Large intestine (tissue), 3 donors: ENCODE data around the gene SCPEP1. TPM values are rescaled to one million over a fixed set of nuclear protein-coding genes. Genes with fewer than 3 reads are reported as not detected.
"Not testable (repeated sequence)": the region's sequence is repeated elsewhere in the genome, so short reads cannot be mapped to it uniquely, and the experiment has no call there.

Experiments
- DNase-seq, 2 donors: peaks; one replicate each; pipeline versions ENCODE4 v3.0.0 to v3.0.0-alpha.2; 2013
- H3K27ac ChIP-seq: one replicate; pipeline ENCODE4 v1.5.1; 2013; ENCODE audit warnings: low read length
- H3K27me3 ChIP-seq: 2 replicates; pipeline ENCODE4 v1.6.1; 2013; ENCODE audit warnings: low read length; ENCODE audit not compliant: control insufficient read depth, insufficient read depth
- H3K36me3 ChIP-seq: 2 replicates; pipeline ENCODE4 v1.6.1; 2013; ENCODE audit warnings: low read length; ENCODE audit not compliant: control insufficient read depth, insufficient read depth
- H3K4me1 ChIP-seq: one replicate; pipeline ENCODE4 v1.6.1; 2013; ENCODE audit warnings: low read length; ENCODE audit not compliant: control insufficient read depth, insufficient read depth
- H3K4me3 ChIP-seq: one replicate; pipeline ENCODE4 v1.5.1; 2013; ENCODE audit warnings: low read length
- H3K9me3 ChIP-seq: one replicate; pipeline ENCODE4 v1.6.1; 2013; ENCODE audit warnings: mild to moderate bottlenecking, low read depth, low read length, moderate library complexity; ENCODE audit not compliant: control insufficient read depth
- WGBS: methylation state at CpG from one replicate; pipeline ENCODE4 v1.1.5; 2013; ENCODE audit warnings: low lambda C conversion rate; ENCODE audit not compliant: insufficient coverage; 5-methylcytosine and 5-hydroxymethylcytosine counted together
- polyA plus RNA-seq: library from polyadenylated mRNA; unstranded; fragments of 120-200 nt; gene quantifications from one replicate; pipeline ENCODE4 v1.2.1, GENCODE V29; 2013

Gene SCPEP1
- polyA plus RNA-seq, 1 donor, result 323 TPM

GRCh38 chr17:56978441-56979090 is 635 bp downstream of the SCPEP1 start:
- Histone ChIP-seq H3K9me3 (no peaks in the 10 kb centered on the region), H3K36me3 (peaks cover 18% of the 10 kb centered on the region), H3K27me3 (no peaks in the 10 kb centered on the region), H3K27ac (peak overlapping the region; percentile 58), H3K4me3 (peak overlapping the region; percentile 68), H3K4me1 (peaks cover 46% of the 10 kb centered on the region)
- no CpG with 5 or more reads among the region's 11 CpGs for WGBS
- DNase-seq, result peak in 1 of 2 donors; percentile 49

GRCh38 chr17:56979091-56979480 is 1.2 kb downstream of the SCPEP1 start:
- Histone ChIP-seq H3K9me3 (no peaks in the 10 kb centered on the region), H3K4me3 (peak overlapping the region; percentile 68), H3K27ac (peak overlapping the region; percentile 58), H3K36me3 (peaks cover 18% of the 10 kb centered on the region), H3K27me3 (no peaks in the 10 kb centered on the region), H3K4me1 (peaks cover 47% of the 10 kb centered on the region)
- DNase-seq, result no peak
- WGBS, result no CpG with 5 or more reads among the region's 3 CpGs

GRCh38 chr17:56980526-56980925 is 2.6 kb downstream of the SCPEP1 start:
- WGBS, result no CpG with 5 or more reads among the region's 12 CpGs
- H3K9me3 ChIP-seq, H3K27ac ChIP-seq, DNase-seq, H3K27me3 ChIP-seq, H3K4me3 ChIP-seq: not testable (repeated sequence)
- peaks cover 61% of the 10 kb centered on the region for H3K4me1 ChIP-seq
- peaks cover 29% of the 10 kb centered on the region for H3K36me3 ChIP-seq

GRCh38 chr17:56982312-56982711 is 4.4 kb downstream of the SCPEP1 start:
- Histone ChIP-seq H3K9me3 (no peaks in the 10 kb centered on the region), H3K36me3 (peaks cover 43% of the 10 kb centered on the region), H3K4me1 (peaks cover 61% of the 10 kb centered on the region), H3K27me3 (no peaks in the 10 kb centered on the region), H3K4me3 (no peak overlapping the region), H3K27ac (peak overlapping the region; percentile 24)
- WGBS, result no CpG with 5 or more reads among the region's 8 CpGs
- no peak for DNase-seq

GRCh38 chr17:56983366-56983765 is 5.4 kb downstream of the SCPEP1 start:
- H3K27ac ChIP-seq, result peak overlapping the region; percentile 24
- H3K4me1 ChIP-seq, result peaks cover 66% of the 10 kb centered on the region
- no peaks in the 10 kb centered on the region for H3K9me3 ChIP-seq
- no CpG with 5 or more reads among the region's 3 CpGs for WGBS
- no peaks in the 10 kb centered on the region for H3K27me3 ChIP-seq
- peaks cover 46% of the 10 kb centered on the region for H3K36me3 ChIP-seq
- H3K4me3 ChIP-seq, result no peak overlapping the region
- DNase-seq, result peak in 1 of 2 donors; percentile 71

- no peaks in the 10 kb centered on the region for H3K9me3 ChIP-seq
- peak; percentile 48 to 67 for DNase-seq
- no peak overlapping the region for H3K4me3 ChIP-seq
- H3K36me3 ChIP-seq, result peaks cover 52% of the 10 kb centered on the region
- WGBS, result 89% methylated on average over 3 of the region's 14 CpGs
- H3K4me1 ChIP-seq, result peaks cover 55% of the 10 kb centered on the region
- H3K27me3 ChIP-seq, result no peaks in the 10 kb centered on the region
- peak overlapping the region; percentile 39 for H3K27ac ChIP-seq
Measured at GRCh38 chr17:56985371-56986162, 7.6 kb downstream of the SCPEP1 start.

- Histone ChIP-seq H3K36me3 (peaks cover 53% of the 10 kb centered on the region), H3K27ac (no peak overlapping the region), H3K4me1 (peaks cover 41% of the 10 kb centered on the region), H3K27me3 (no peaks in the 10 kb centered on the region), H3K4me3 (no peak overlapping the region), H3K9me3 (no peaks in the 10 kb centered on the region)
- no CpG with 5 or more reads among the region's 11 CpGs for WGBS
- no peak for DNase-seq
Measured at GRCh38 chr17:56987283-56987834, 9.4 kb downstream of the SCPEP1 start.

GRCh38 chr17:56988901-56989572 is 11.1 kb downstream of the SCPEP1 start:
- WGBS, result 100% methylated on average over 1 of the region's 4 CpGs
- Histone ChIP-seq H3K4me1 (peaks cover 26% of the 10 kb centered on the region), H3K36me3 (peaks cover 54% of the 10 kb centered on the region), H3K4me3 (no peak overlapping the region), H3K27ac (no peak overlapping the region), H3K9me3 (no peaks in the 10 kb centered on the region), H3K27me3 (no peaks in the 10 kb centered on the region)
- no peak for DNase-seq

GRCh38 chr17:56992364-56992763 is 14.4 kb downstream of the SCPEP1 start:
- peaks cover 5% of the 10 kb centered on the region for H3K4me1 ChIP-seq
- no peaks in the 10 kb centered on the region for H3K9me3 ChIP-seq
- DNase-seq, result no peak
- no peaks in the 10 kb centered on the region for H3K27me3 ChIP-seq
- H3K36me3 ChIP-seq, result peaks cover 55% of the 10 kb centered on the region
- no peak overlapping the region for H3K4me3 ChIP-seq
- H3K27ac ChIP-seq, result no peak overlapping the region
- no CpG with 5 or more reads among the region's 1 CpG for WGBS
